HL-60 (cell line): ENCODE measurements around the gene PDE5A.

Experiments
- DNase-seq, 2 experiments: peaks; one replicate each; pipeline ENCODE4 v3.0.0-alpha.2; 2010 to 2020; ENCODE audit warnings: low read depth in 1 of 2, low spot score in 1 of 2
- H3K27ac ChIP-seq: fragments of 250-450 bp; sonication (Bioruptor Pico); replicated peaks from 2 replicates; pipeline ENCODE4 v1.5.1; 2020; ENCODE audit warnings: mild to moderate bottlenecking, moderate library complexity
- H3K27me3 ChIP-seq: fragments of 250-450 bp; sonication (Bioruptor Pico); 2 replicates; pipeline ENCODE4 v1.5.1; 2021; ENCODE audit warnings: mild to moderate bottlenecking, moderate library complexity; ENCODE audit not compliant: insufficient read depth, poor library complexity, severe bottlenecking
- H3K4me3 ChIP-seq: replicated peaks from 2 replicates; pipeline ENCODE4 v1.5.1; 2011; ENCODE audit warnings: mild to moderate bottlenecking, control low read depth, low read length; ENCODE audit not compliant: insufficient read depth
- CTCF ChIP-seq: IDR thresholded peaks from one replicate; pipeline ENCODE4 v1.5.1; 2011; ENCODE audit warnings: low read length, control low read depth, inconsistent platforms; ENCODE audit not compliant: insufficient read depth
- GABPA ChIP-seq: IDR thresholded peaks from 2 replicates; pipeline ENCODE4 v1.6.1; 2012; ENCODE audit warnings: low read depth
- POLR2AphosphoS5 ChIP-seq: IDR thresholded peaks from 2 replicates; pipeline ENCODE4 v1.6.1; 2012; ENCODE audit warnings: low read depth
- REST ChIP-seq: IDR thresholded peaks from 2 replicates; pipeline ENCODE4 v1.6.1; 2012; ENCODE audit warnings: low read depth; ENCODE audit not compliant: insufficient replicate concordance
- SPI1 ChIP-seq: IDR thresholded peaks from 2 replicates; pipeline ENCODE4 v1.6.1; 2012; ENCODE audit warnings: low read depth, mild to moderate bottlenecking, borderline replicate concordance

The PDE5A gene

GRCh38 chr4:119581190-119581873 is 47.3 kb downstream of the PDE5A start:
- no peak for TF ChIP-seq REST
- TF ChIP-seq SPI1: no peak
- no peak for TF ChIP-seq POLR2AphosphoS5
- no peak for TF ChIP-seq GABPA
- no peak for TF ChIP-seq CTCF
- no peak for DNase-seq
- no peaks in the 10 kb centered on the region for H3K27me3 ChIP-seq
- no peak overlapping the region for H3K27ac ChIP-seq
- H3K4me3 ChIP-seq: no peak overlapping the region

GRCh38 chr4:119580293-119580692 is 48.3 kb downstream of the PDE5A start:
- Histone ChIP-seq H3K27me3 (no peaks in the 10 kb centered on the region), H3K4me3 (no peak overlapping the region), H3K27ac (no peak overlapping the region)
- no peak for TF ChIP-seq REST
- no peak for DNase-seq

- DNase-seq: no peak
- Histone ChIP-seq H3K4me3 (no peak overlapping the region), H3K27me3 (no peaks in the 10 kb centered on the region), H3K27ac (no peak overlapping the region)
- no peak for TF ChIP-seq POLR2AphosphoS5
- TF ChIP-seq CTCF: no peak
- no peak for TF ChIP-seq REST
- TF ChIP-seq SPI1: no peak
- TF ChIP-seq GABPA: no peak
Measured at GRCh38 chr4:119579823-119580222, 48.8 kb downstream of the PDE5A start.

- no peak overlapping the region for H3K4me3 ChIP-seq
- H3K27me3 ChIP-seq: peaks cover 2% of the 10 kb centered on the region
- no peak overlapping the region for H3K27ac ChIP-seq
- no peak for DNase-seq
- TF ChIP-seq CTCF: no peak
- TF ChIP-seq REST: no peak
- no peak for TF ChIP-seq SPI1
- no peak for TF ChIP-seq POLR2AphosphoS5
Measured at GRCh38 chr4:119570401-119570800, 58.2 kb downstream of the PDE5A start.
